AG09309 (cell line): Measurements from ENCODE around the gene CNIH4.
"Not testable (repeated sequence)": the region's sequence is repeated elsewhere in the genome, so short reads cannot be mapped to it uniquely, and the experiment has no call there.

Experiments
- DNase-seq: peaks from one replicate; pipeline ENCODE4 v3.0.0-alpha.2; 2010; ENCODE audit warnings: low read depth
- H3K4me3 ChIP-seq: 2 replicates; pipeline ENCODE4 v1.5.1; 2011; ENCODE audit warnings: mild to moderate bottlenecking, low read depth, low read length, moderate library complexity; ENCODE audit not compliant: control insufficient read depth
- CTCF ChIP-seq: IDR thresholded peaks from 2 replicates; pipeline ENCODE4 v1.5.1; 2011; ENCODE audit warnings: mild to moderate bottlenecking, low read depth, low read length, inconsistent platforms; ENCODE audit not compliant: insufficient read depth, control insufficient read depth; ENCODE audit errors: missing control alignments

Gene CNIH4

GRCh38 chr1:224411766-224412165, 55.1 kb downstream of the CNIH4 start:
- TF ChIP-seq CTCF, result no peak
- no peak overlapping the region for H3K4me3 ChIP-seq
- DNase-seq, result no peak

- no peak for TF ChIP-seq CTCF
Observed at GRCh38 chr1:224420106-224420505, 63.4 kb downstream of the CNIH4 start.

GRCh38 chr1:224425279-224425884, 68.7 kb downstream of the CNIH4 start:
- H3K4me3 ChIP-seq, result no peak overlapping the region
- no peak for DNase-seq
- TF ChIP-seq CTCF, result no peak

More at GRCh38 chr1:224420106-224420505, 63.4 kb downstream of the CNIH4 start:
- H3K4me3 ChIP-seq, result no peak overlapping the region
- DNase-seq, result no peak

GRCh38 chr1:224426869-224427268, 70.2 kb downstream of the CNIH4 start:
- not testable (repeated sequence) for H3K4me3 ChIP-seq, DNase-seq

GRCh38 chr1:224427346-224427745, 70.7 kb downstream of the CNIH4 start:
- DNase-seq, result peak; percentile 53
- no peak for TF ChIP-seq CTCF
- H3K4me3 ChIP-seq, result no peak overlapping the region

GRCh38 chr1:224428713-224429112, 72.0 kb downstream of the CNIH4 start:
- H3K4me3 ChIP-seq, DNase-seq: not testable (repeated sequence)
